Measurements from ENCODE around the gene TSEN34. TPM values are rescaled to one million over a fixed set of nuclear protein-coding genes. Genes with fewer than 3 reads are reported as not detected.

TSEN34 gene
- total RNA-seq, 1 donor from 2014 or later: 52.6 TPM

- no peak overlapping the region for H3K4me3 Mint-ChIP-seq (ENCODE audit: unreplicated experiment)
- no peak overlapping the region for H3K9ac ChIP-seq (ENCODE audit: low read length)
- no peaks in the 10 kb centered on the region for H3K9me3 Mint-ChIP-seq (ENCODE audit: unreplicated experiment)
- no peak overlapping the region for H3K4me2 ChIP-seq (ENCODE audit: low read length)
- no peak overlapping the region for H3K4me3 ChIP-seq (ENCODE audit: insufficient read depth, low read depth, low read length)
- peaks cover 2% of the 10 kb centered on the region for H3K4me1 Mint-ChIP-seq (ENCODE audit: low read depth, unreplicated experiment)
- no peaks in the 10 kb centered on the region for H3K79me2 ChIP-seq (ENCODE audit: insufficient read depth, low read length)
- TF ChIP-seq EZH2 (IDR thresholded peaks at IDR 0.05; ENCODE audit: insufficient read depth, low read length): no peak
- TF ChIP-seq CTCF (IDR thresholded peaks at IDR 0.05; ENCODE audit: insufficient read depth, low read depth, low read length): no peak
- no peaks in the 10 kb centered on the region for H3K9me3 ChIP-seq (ENCODE audit: insufficient read depth, low read depth, low read length)
- no peaks in the 10 kb centered on the region for H3K4me1 ChIP-seq (ENCODE audit: insufficient read depth, low read length)
- no peaks in the 10 kb centered on the region for H4K20me1 ChIP-seq (ENCODE audit: insufficient read depth, low read length)
- H3K36me3 Mint-ChIP-seq (ENCODE audit: low read depth, unreplicated experiment): peaks cover 6% of the 10 kb centered on the region
- H3K27me3 Mint-ChIP-seq (ENCODE audit: low read depth, unreplicated experiment): no peaks in the 10 kb centered on the region
- no peak for DNase-seq (ENCODE audit: low read depth)
- FAIRE-seq: no peak
- H2AFZ ChIP-seq (ENCODE audit: low read depth, low read length): no peak overlapping the region
- no peak overlapping the region for H3K27ac Mint-ChIP-seq (ENCODE audit: unreplicated experiment)
- no peak overlapping the region for H3K27ac ChIP-seq (ENCODE audit: low read depth, low read length)
- H3K27me3 ChIP-seq (ENCODE audit: insufficient read depth, low read length): no peaks in the 10 kb centered on the region
- H3K36me3 ChIP-seq (ENCODE audit: insufficient read depth, low read length): no peaks in the 10 kb centered on the region
Observed at GRCh38 chr19:54173359-54173699, 17.8 kb upstream of the TSEN34 start.

- Histone ChIP-seq H3K79me2 (ENCODE audit: insufficient read depth, low read length) (no peaks in the 10 kb centered on the region), H3K36me3 (ENCODE audit: insufficient read depth, low read length) (no peaks in the 10 kb centered on the region), H3K9me3 (ENCODE audit: insufficient read depth, low read depth, low read length) (no peaks in the 10 kb centered on the region), H3K4me2 (ENCODE audit: low read length) (no peak overlapping the region), H3K4me3 (ENCODE audit: insufficient read depth, low read depth, low read length) (no peak overlapping the region), H3K4me1 (ENCODE audit: insufficient read depth, low read length) (no peaks in the 10 kb centered on the region), H4K20me1 (ENCODE audit: insufficient read depth, low read length) (peaks cover 5% of the 10 kb centered on the region), H3K27me3 (ENCODE audit: insufficient read depth, low read length) (no peaks in the 10 kb centered on the region), H2AFZ (ENCODE audit: low read depth, low read length) (no peak overlapping the region), H3K9ac (ENCODE audit: low read length) (no peak overlapping the region), H3K27ac (ENCODE audit: low read depth, low read length) (no peak overlapping the region)
- DNase-seq (ENCODE audit: low read depth): no peak
- Mint-ChIP-seq H3K4me3 (ENCODE audit: unreplicated experiment) (no peak overlapping the region), H3K36me3 (ENCODE audit: low read depth, unreplicated experiment) (peaks cover 7% of the 10 kb centered on the region), H3K27me3 (ENCODE audit: low read depth, unreplicated experiment) (no peaks in the 10 kb centered on the region), H3K9me3 (ENCODE audit: unreplicated experiment) (no peaks in the 10 kb centered on the region), H3K27ac (ENCODE audit: unreplicated experiment) (no peak overlapping the region), H3K4me1 (ENCODE audit: low read depth, unreplicated experiment) (peaks cover 2% of the 10 kb centered on the region)
- TF ChIP-seq CTCF (IDR thresholded peaks at IDR 0.05; ENCODE audit: insufficient read depth, low read depth, low read length) (no peak), EZH2 (IDR thresholded peaks at IDR 0.05; ENCODE audit: insufficient read depth, low read length) (no peak)
- FAIRE-seq: no peak
Observed at GRCh38 chr19:54173951-54174834, 16.9 kb upstream of the TSEN34 start.

Data from astrocyte (in vitro differentiated cells and primary cell).